ENCODE measurements around the gene SLC17A3. TPM values are rescaled to one million over a fixed set of nuclear protein-coding genes. Genes with fewer than 3 reads are reported as not detected.

Gene SLC17A3
- total and polyA plus RNA-seq, 9 of the 15 experiments (the other 6 are each of a cell fraction or from before 2014, with no cell fraction given): 0.04 to 0.08 TPM; not detected in 7

DNA sequence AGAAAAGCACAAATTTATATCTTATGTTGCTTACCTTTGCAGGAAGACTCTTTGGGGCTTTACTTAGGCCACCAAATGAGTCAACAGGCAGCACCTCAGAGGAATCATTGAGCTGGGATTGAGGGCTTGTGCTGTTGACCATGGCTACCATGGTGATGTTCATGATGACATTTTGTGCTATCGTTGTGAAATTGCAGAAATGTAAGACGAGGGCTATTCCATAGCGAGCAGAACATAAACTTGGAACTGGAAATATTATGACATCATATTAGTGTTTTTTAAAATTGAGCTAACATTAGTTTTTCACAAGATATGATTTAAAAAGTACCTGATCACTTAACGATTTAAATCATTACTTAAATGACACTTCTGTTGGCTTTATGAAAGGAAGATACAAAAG is 11.8 kb downstream of the SLC17A3 start:
- CTCF ChIA-PET (ENCODE audit: low intra/inter-chr PET ratio): no interaction called here
- no peak for DNase-seq (ENCODE audit: extremely low read depth in 1 of 4, low spot score in 3 of 4)
- in situ Hi-C loops (cut with MboI): no loop called here
- no peak overlapping the region for H3K4me3 ChIP-seq
- no peaks in the 10 kb centered on the region for H4K20me1 ChIP-seq (replicated peaks; ENCODE audit: control insufficient read depth, insufficient read depth, low read length)
- no peak overlapping the region for H2AFZ ChIP-seq (ENCODE audit: low read depth, low read length)
- ATAC-seq: no peak
- H3K79me2 ChIP-seq (ENCODE audit: control insufficient read depth, insufficient read depth, low read length): no peaks in the 10 kb centered on the region
- H3K27ac ChIP-seq (ENCODE audit: extremely low read depth, low read depth, low read length): no peak overlapping the region
- H3K27me3 ChIP-seq (ENCODE audit: control insufficient read depth in 2 of 2, insufficient read depth in 2 of 2, low read length in 2 of 2): no peaks in the 10 kb centered on the region
- H3K9ac ChIP-seq (ENCODE audit: insufficient read depth in 1 of 2, low read depth in 2 of 2, low read length in 2 of 2): no peak overlapping the region
- FAIRE-seq: peak; percentile 37
- no peaks in the 10 kb centered on the region for H3K9me3 ChIP-seq (replicated peaks; ENCODE audit: control insufficient read depth, insufficient read depth, low read depth, low read length)
- no peaks in the 10 kb centered on the region for H3K36me3 ChIP-seq (ENCODE audit: control insufficient read depth, insufficient read depth, low read length)
- intact Hi-C loops (cut with micrococcal nuclease): no loop called here
- POLR2A ChIA-PET: interaction anchor here (1.0 kb wide), 1 partner anchor 10 kb away, joined by 3 read pairs; no protein-coding TSS in a partner anchor
- H3K4me2 ChIP-seq (ENCODE audit: insufficient read depth, low read length): no peak overlapping the region
- no peaks in the 10 kb centered on the region for H3K9me1 ChIP-seq (ENCODE audit: control insufficient read depth, insufficient read depth, low read length)
- TF ChIP-seq PCBP1 (IDR thresholded peaks at IDR 0.05; ENCODE audit: low read depth, low read length, poor library complexity, severe bottlenecking): no peak
- TF ChIP-seq ATF3 (IDR thresholded peaks at IDR 0.05): 0 out of 2 replicates have a peak, but pooled peaks have one; percentile 47
- TF ChIP-seq ATF3 (CRISPR knock-in tag; conservative IDR thresholded peaks at IDR 0.05): no peak
- TF ChIP-seq TRIM24 (IDR thresholded peaks at IDR 0.05): peak in 1 of 2 experiments; percentile 18; a peak in 1 of 4 replicates
- peak; percentile 47; the same call in 1 of the 2 replicates for TF ChIP-seq ATF7 (IDR thresholded peaks at IDR 0.05)
- TF ChIP-seq, protein P1, sequence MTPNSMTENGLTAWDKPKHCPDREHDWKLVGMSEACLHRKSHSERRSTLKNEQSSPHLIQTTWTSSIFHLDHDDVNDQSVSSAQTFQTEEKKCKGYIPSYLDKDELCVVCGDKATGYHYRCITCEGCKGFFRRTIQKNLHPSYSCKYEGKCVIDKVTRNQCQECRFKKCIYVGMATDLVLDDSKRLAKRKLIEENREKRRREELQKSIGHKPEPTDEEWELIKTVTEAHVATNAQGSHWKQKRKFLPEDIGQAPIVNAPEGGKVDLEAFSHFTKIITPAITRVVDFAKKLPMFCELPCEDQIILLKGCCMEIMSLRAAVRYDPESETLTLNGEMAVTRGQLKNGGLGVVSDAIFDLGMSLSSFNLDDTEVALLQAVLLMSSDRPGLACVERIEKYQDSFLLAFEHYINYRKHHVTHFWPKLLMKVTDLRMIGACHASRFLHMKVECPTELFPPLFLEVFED (CRISPR knock-in tag; conservative IDR thresholded peaks at IDR 0.05): no peak
- no peak for TF ChIP-seq CEBPG (CRISPR knock-in tag; IDR thresholded peaks at IDR 0.05)
- TF ChIP-seq CEBPG (tag; conservative IDR thresholded peaks at IDR 0.05 in 1 of 2, IDR thresholded peaks at IDR 0.05 in 1 of 2): peak; percentile 91 to 95
- peak; percentile 63; the same call in 1 of the 2 replicates for TF ChIP-seq CEBPB (tag; IDR thresholded peaks at IDR 0.05)
- no TSS peak for BruUV-seq (replicated peaks)
- WGBS (ENCODE audit: insufficient coverage, low coverage, missing lambda C conversion rate): 7% methylated on average over 4 of the region's 4 CpGs
- peaks cover 0 to 14% of the 10 kb centered on the region in 2 experiments; a peak in 3 of 5 replicates for H3K4me1 ChIP-seq (replicated peaks in 1 of 2; ENCODE audit: control insufficient read depth in 2 of 2, insufficient read depth in 2 of 2, low read length in 2 of 2)
